Ovary (tissue), 9 donors: ENCODE measurements around the gene OARD1. TPM values are rescaled to one million over a fixed set of nuclear protein-coding genes. Genes with fewer than 3 reads are reported as not detected.

Source experiments
- DNase-seq, 5 donors: peaks; one replicate each; pipeline ENCODE4 v3.0.0-alpha.2; 2019 to 2020
- H3K27ac ChIP-seq, 2 donors: fragments of 200-600 bp; one replicate each; pipeline versions ENCODE4 v1.5.1 to v1.8.0; 2019 to 2022
- H3K27me3 ChIP-seq: fragments of 200-600 bp; one replicate; pipeline ENCODE4 v1.8.0; 2022
- H3K36me3 ChIP-seq: fragments of 200-600 bp; sonication (generic); one replicate; pipeline ENCODE4 v1.5.1; 2019
- H3K4me1 ChIP-seq: one replicate; pipeline ENCODE4 v1.8.1; 2013; ENCODE audit warnings: mild to moderate bottlenecking, moderate library complexity; ENCODE audit not compliant: insufficient read depth
- H3K4me3 ChIP-seq: fragments of 200-600 bp; sonication (generic); one replicate; pipeline ENCODE4 v1.5.1; 2017
- H3K9me3 ChIP-seq, 2 donors: fragments of 200-600 bp in 1 of 2; sonication (generic) in 1 of 2; one replicate each; pipeline versions ENCODE4 v1.5.1 to v1.8.1; 2013 to 2019; ENCODE audit warnings: mild to moderate bottlenecking in 1 of 2, moderate library complexity in 1 of 2
- CTCF ChIP-seq, 3 donors: fragments of 450-650 bp in 2 of 3; fragments of 200-600 bp in 1 of 3; IDR thresholded peaks; one replicate each; pipeline versions ENCODE4 v1.5.1 to v1.8.0; 2016 to 2022; ENCODE audit warnings: antibody characterized with exemption in 3 of 3, mild to moderate bottlenecking in 1 of 3
- EP300 ChIP-seq: sonication (generic); formaldehyde crosslinking; IDR thresholded peaks from one replicate; pipeline ENCODE4 v1.6.1; 2017; ENCODE audit warnings: antibody characterized with exemption
- POLR2A ChIP-seq: fragments of 450-650 bp; IDR thresholded peaks from one replicate; pipeline ENCODE4 v1.6.1; 2017; ENCODE audit warnings: antibody characterized with exemption, mild to moderate bottlenecking, moderate library complexity
- WGBS, 3 donors: extraction: QIAGEN DNeasy Blood & Tissue Kit in 1 of 3; methylation state at CpG; one replicate each; pipeline versions ENCODE4 v1.1.5 to v1.1.7; 2013 to 2017; 5-methylcytosine and 5-hydroxymethylcytosine counted together
- intact Hi-C, 4 donors: fragments of 100-400 bp; cut with DNase I; formaldehyde crosslinking; loops; one replicate each; pipeline versions ENCODE4 v1.11.0 to v1.15.1; 2022 to 2023
- polyA plus RNA-seq, 2 donors: library from polyadenylated mRNA; stranded (reverse); fragments of 200-250 nt in 1 of 2; fragments of 350-450 nt in 1 of 2; fragmentation: Illumina TruSeq in 1 of 2; extraction: RNeasy Lipid Tissue Mini Kit (QIAGEN cat#74804) in 1 of 2; gene quantifications; one replicate each; pipeline ENCODE4 v1.2.3, GENCODE V29; 2013 to 2014
- total RNA-seq, 7 donors: library from RNA; depleted of rRNA in 2 of 7; stranded (reverse); fragments of >200 nt in 2 of 7; fragmentation: NEBNext Ultra II Directional in 3 of 7; extraction: Animal tissue kit (Norgen Biotek cat#: 25700) in 3 of 7; gene quantifications; one replicate each; pipeline versions ENCODE4 v1.1.0 to v1.2.4, GENCODE V29; 2016 to 2023
- donor health status: DM: no; HTN: no; CAD: no; lungs with moderate emphysema.
- donor health status: DM: no; HTN: no; CAD: no.
- donor health status: Bipolar disorder and iron deficiency.
- donor health status: DM: yes; HTN: yes; CAD: no.
- donor health status: DM: no; HTN: no; CAD: no.
- donor health status: DM: yes; HTN: yes; CAD: no.

Gene OARD1
- total and polyA plus RNA-seq, 9 donors, result 10.6 to 34.5 (median 21.4) TPM

GRCh38 chr6:41039060-41039998 lies 32.8 kb downstream of the OARD1 start, which contains the start of gene UNC5CL:
TSS of gene UNC5CL (minus strand) at chr6:41039221. CDS start at chr6:41035074, 4,147 bp downstream.
- H3K36me3 ChIP-seq, result no peaks in the 10 kb centered on the region
- intact Hi-C loops, result loop anchor here in 1 of 4 donors (10.0 kb wide), 1 partner anchor 705 kb away; no protein-coding TSS in a partner anchor
- no peaks in the 10 kb centered on the region for H3K27me3 ChIP-seq
- no peak for DNase-seq
- H3K4me3 ChIP-seq, result no peak within 1 kb of the TSS
- 69 to 82% (median 72%) methylated on average over 10 of the region's 10 CpGs for WGBS, 3 donors
- no peak within 1 kb of the TSS for H3K27ac ChIP-seq
- no peaks in the 10 kb centered on the region for H3K4me1 ChIP-seq
- H3K9me3 ChIP-seq, result no peaks in the 10 kb centered on the region
- TF ChIP-seq POLR2A (no peak), CTCF (IDR thresholded peaks at IDR 0.05) (no peak), EP300 (no peak)

GRCh38 chr6:41038205-41038604 lies 34.0 kb downstream of the OARD1 start:
- no peak for DNase-seq
- intact Hi-C loops, result loop anchor here in 1 of 4 donors (10.0 kb wide), 1 partner anchor 703 kb away; no protein-coding TSS in a partner anchor
- WGBS, 3 donors, result 85 to 95% (median 94%) methylated on average over 3 of the region's 3 CpGs

GRCh38 chr6:41037107-41037900 lies 34.9 kb downstream of the OARD1 start:
- Histone ChIP-seq H3K4me1 (no peaks in the 10 kb centered on the region), H3K4me3 (no peak overlapping the region), H3K9me3 (no peaks in the 10 kb centered on the region), H3K36me3 (no peaks in the 10 kb centered on the region), H3K27me3 (no peaks in the 10 kb centered on the region), H3K27ac (no peak overlapping the region)
- no peak for TF ChIP-seq POLR2A
- no peak for TF ChIP-seq CTCF (IDR thresholded peaks at IDR 0.05)
- no peak for DNase-seq
- intact Hi-C loops, result loop anchor here in 1 of 4 donors (10.0 kb wide), 1 partner anchor 703 kb away; no protein-coding TSS in a partner anchor
- 85 to 86% (median 86%) methylated on average over 13 of the region's 13 CpGs for WGBS, 3 donors

More at GRCh38 chr6:41038205-41038604, 34.0 kb downstream of the OARD1 start:
- no peak overlapping the region for H3K27ac ChIP-seq
- H3K27me3 ChIP-seq, result no peaks in the 10 kb centered on the region
- no peaks in the 10 kb centered on the region for H3K9me3 ChIP-seq
- no peaks in the 10 kb centered on the region for H3K4me1 ChIP-seq
- no peak for TF ChIP-seq POLR2A
- TF ChIP-seq CTCF (IDR thresholded peaks at IDR 0.05), result no peak
- no peak for TF ChIP-seq EP300
- H3K4me3 ChIP-seq, result no peak overlapping the region
- no peaks in the 10 kb centered on the region for H3K36me3 ChIP-seq

- intact Hi-C loops, result loop anchor here in 1 of 4 donors (10.0 kb wide), 1 partner anchor 702 kb away; no protein-coding TSS in a partner anchor
- WGBS, 3 donors, result 88 to 94% (median 93%) methylated on average over 2 of the region's 2 CpGs
- no peaks in the 10 kb centered on the region for H3K4me1 ChIP-seq
- TF ChIP-seq CTCF (IDR thresholded peaks at IDR 0.05), result no peak
- no peak for TF ChIP-seq POLR2A
- no peak for TF ChIP-seq EP300
- DNase-seq, result no peak
- no peaks in the 10 kb centered on the region for H3K27me3 ChIP-seq
- no peaks in the 10 kb centered on the region for H3K9me3 ChIP-seq
- no peak overlapping the region for H3K27ac ChIP-seq
- no peaks in the 10 kb centered on the region for H3K36me3 ChIP-seq
- no peak overlapping the region for H3K4me3 ChIP-seq
These were observed 35.6 kb downstream of the OARD1 start for GRCh38 chr6:41036601-41037000.
